RWPE1 (cell line): ENCODE measurements around the gene GDF10.

Experiments used
- CTCF ChIA-PET: fragments of 350-600 bp; sonication (Branson Sonifier 250); formaldehyde crosslinking; extraction: SDS; loops from one replicate; lab custom pipeline; 2021; lab: Yijun Ruan, JAX
- POLR2A ChIA-PET: fragments of 400-600 bp; formaldehyde crosslinking; extraction: SDS; loops from one replicate; lab custom pipeline; 2020; ENCODE audit warnings: antibody characterized with exemption; ENCODE audit not compliant: low non-redundant PET; lab: Yijun Ruan, JAX
- DNase-seq: peaks from one replicate; pipeline ENCODE4 v3.0.0; 2012; ENCODE audit warnings: low spot score
- H3K27ac ChIP-seq: fragments of 450-650 bp; 2 replicates; pipeline ENCODE4 v1.5.1; 2017
- CTCF ChIP-seq: fragments of 450-650 bp; conservative IDR thresholded peaks from 2 replicates; pipeline ENCODE4 v1.5.1; 2017; ENCODE audit warnings: low read depth, mild to moderate bottlenecking

GDF10 gene

GRCh38 chr10:47295411-47295810, 4.6 kb upstream of the GDF10 start:
- H3K27ac ChIP-seq = no peak overlapping the region
- TF ChIP-seq CTCF = no peak
- CTCF ChIA-PET = no interaction called here
- POLR2A ChIA-PET = no interaction called here
- DNase-seq = no peak

- no peak for TF ChIP-seq CTCF
- no peak for DNase-seq
- CTCF ChIA-PET = no interaction called here
- POLR2A ChIA-PET = no interaction called here
- no peak overlapping the region for H3K27ac ChIP-seq
Measured at GRCh38 chr10:47296156-47296894, 3.7 kb upstream of the GDF10 start.

GRCh38 chr10:47296941-47297340, 3.1 kb upstream of the GDF10 start:
- no peak for TF ChIP-seq CTCF
- H3K27ac ChIP-seq = no peak overlapping the region
- POLR2A ChIA-PET = no interaction called here
- DNase-seq = no peak
- CTCF ChIA-PET = no interaction called here

GRCh38 chr10:47297866-47298540, 2.0 kb upstream of the GDF10 start:
- no peak for TF ChIP-seq CTCF
- CTCF ChIA-PET = interaction anchor here (0.7 to 1.1 kb wide), 2 partner anchors 14 to 21 kb away, joined by 3 read pairs; no protein-coding TSS in a partner anchor
- no peak for DNase-seq
- POLR2A ChIA-PET = no interaction called here
- H3K27ac ChIP-seq = no peak overlapping the region

- CTCF ChIA-PET = interaction anchor here (0.7 to 1.1 kb wide), 2 partner anchors 13 to 21 kb away, joined by 3 read pairs; no protein-coding TSS in a partner anchor
- no peak for TF ChIP-seq CTCF
- POLR2A ChIA-PET = no interaction called here
- no peak for DNase-seq
- no peak overlapping the region for H3K27ac ChIP-seq
Measured at GRCh38 chr10:47298715-47299114, 1.3 kb upstream of the GDF10 start.

GRCh38 chr10:47300429-47300931, 483 bp downstream of the GDF10 start:
- DNase-seq = no peak
- ChIA-PET POLR2A (no interaction called here), CTCF (interaction anchor here (0.5 to 0.7 kb wide), 2 partner anchors 15 to 276 kb away, joined by 3 read pairs; no protein-coding TSS in a partner anchor)
- no peak overlapping the region for H3K27ac ChIP-seq
- TF ChIP-seq CTCF = no peak
